ENCODE data around the gene SLC10A6. TPM values are rescaled to one million over a fixed set of nuclear protein-coding genes. Genes with fewer than 3 reads are reported as not detected.

The SLC10A6 gene
- total and polyA plus RNA-seq, 10 of the 15 experiments (the other 5 are each of a cell fraction or from before 2014, with no cell fraction given): 0.05 TPM; not detected in 9

DNA sequence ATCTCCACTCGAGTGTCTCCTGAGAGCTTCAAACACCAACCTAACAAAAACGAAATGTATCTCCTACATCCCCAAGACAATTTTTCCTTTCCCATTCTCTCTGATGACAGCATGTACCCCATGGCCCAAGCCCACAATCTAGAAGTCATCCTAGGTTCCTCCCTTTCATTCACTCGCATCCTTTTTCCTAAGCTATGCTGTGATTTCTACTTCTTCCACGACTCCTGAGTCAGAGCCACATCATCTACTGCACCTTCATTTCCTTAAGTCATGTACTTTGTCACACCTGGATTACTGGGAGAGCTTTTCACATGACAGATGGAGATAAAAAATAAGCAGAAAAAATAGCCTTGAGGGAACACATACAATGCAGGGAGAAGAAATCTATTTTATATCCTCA lies 23.0 kb upstream of the SLC10A6 start (continued):
- TF ChIP-seq ZNF687 (IDR thresholded peaks at IDR 0.05) (no peak), PAX5 (IDR thresholded peaks at IDR 0.05; ENCODE audit: borderline replicate concordance, low read depth, low read length) (no peak), POLR2A (IDR thresholded peaks at IDR 0.05; ENCODE audit: low read depth, low read length) (no peak), HCFC1 (IDR thresholded peaks at IDR 0.05; ENCODE audit: low read length) (no peak), CHD4 (IDR thresholded peaks at IDR 0.05) (no peak), KDM1A (IDR thresholded peaks at IDR 0.05; ENCODE audit: borderline replicate concordance) (no peak), STAT1 (conservative IDR thresholded peaks at IDR 0.05) (no peak), YBX1 (IDR thresholded peaks at IDR 0.05) (no peak)
- TF ChIP-seq, protein P1, sequence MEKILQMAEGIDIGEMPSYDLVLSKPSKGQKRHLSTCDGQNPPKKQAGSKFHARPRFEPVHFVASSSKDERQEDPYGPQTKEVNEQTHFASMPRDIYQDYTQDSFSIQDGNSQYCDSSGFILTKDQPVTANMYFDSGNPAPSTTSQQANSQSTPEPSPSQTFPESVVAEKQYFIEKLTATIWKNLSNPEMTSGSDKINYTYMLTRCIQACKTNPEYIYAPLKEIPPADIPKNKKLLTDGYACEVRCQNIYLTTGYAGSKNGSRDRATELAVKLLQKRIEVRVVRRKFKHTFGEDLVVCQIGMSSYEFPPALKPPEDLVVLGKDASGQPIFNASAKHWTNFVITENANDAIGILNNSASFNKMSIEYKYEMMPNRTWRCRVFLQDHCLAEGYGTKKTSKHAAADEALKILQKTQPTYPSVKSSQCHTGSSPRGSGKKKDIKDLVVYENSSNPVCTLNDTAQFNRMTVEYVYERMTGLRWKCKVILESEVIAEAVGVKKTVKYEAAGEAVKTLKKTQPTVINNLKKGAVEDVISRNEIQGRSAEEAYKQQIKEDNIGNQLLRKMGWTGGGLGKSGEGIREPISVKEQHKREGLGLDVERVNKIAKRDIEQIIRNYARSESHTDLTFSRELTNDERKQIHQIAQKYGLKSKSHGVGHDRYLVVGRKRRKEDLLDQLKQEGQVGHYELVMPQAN (conservative IDR thresholded peaks at IDR 0.05): no peak
